Fibroblast of villous mesenchyme (primary cell): ENCODE data around the gene U2AF2. TPM values are rescaled to one million over a fixed set of nuclear protein-coding genes. Genes with fewer than 3 reads are reported as not detected.

Experiments
- DNase-seq: peaks from one replicate; pipeline ENCODE4 v3.0.0-alpha.2; 2010; ENCODE audit warnings: low read depth
- H3K4me3 ChIP-seq: 2 replicates; pipeline ENCODE4 v1.5.1; 2011; ENCODE audit warnings: low read depth, mild to moderate bottlenecking, low read length
- total RNA-seq: library from RNA; depleted of rRNA; stranded (reverse); fragments of >200 nt; gene quantifications from 2 replicates; pipeline ENCODE4 v1.2.3, GENCODE V29; 2012
- TF ChIP-seq, protein P1 (sequence below): IDR thresholded peaks from 2 replicates; pipeline ENCODE4 v1.5.1; 2012; ENCODE audit warnings: low read depth, mild to moderate bottlenecking, low read length; ENCODE audit not compliant: insufficient read depth

Gene U2AF2
- total RNA-seq, 1 donor = 111 TPM

- DNase-seq = no peak
- TF ChIP-seq, protein P1, sequence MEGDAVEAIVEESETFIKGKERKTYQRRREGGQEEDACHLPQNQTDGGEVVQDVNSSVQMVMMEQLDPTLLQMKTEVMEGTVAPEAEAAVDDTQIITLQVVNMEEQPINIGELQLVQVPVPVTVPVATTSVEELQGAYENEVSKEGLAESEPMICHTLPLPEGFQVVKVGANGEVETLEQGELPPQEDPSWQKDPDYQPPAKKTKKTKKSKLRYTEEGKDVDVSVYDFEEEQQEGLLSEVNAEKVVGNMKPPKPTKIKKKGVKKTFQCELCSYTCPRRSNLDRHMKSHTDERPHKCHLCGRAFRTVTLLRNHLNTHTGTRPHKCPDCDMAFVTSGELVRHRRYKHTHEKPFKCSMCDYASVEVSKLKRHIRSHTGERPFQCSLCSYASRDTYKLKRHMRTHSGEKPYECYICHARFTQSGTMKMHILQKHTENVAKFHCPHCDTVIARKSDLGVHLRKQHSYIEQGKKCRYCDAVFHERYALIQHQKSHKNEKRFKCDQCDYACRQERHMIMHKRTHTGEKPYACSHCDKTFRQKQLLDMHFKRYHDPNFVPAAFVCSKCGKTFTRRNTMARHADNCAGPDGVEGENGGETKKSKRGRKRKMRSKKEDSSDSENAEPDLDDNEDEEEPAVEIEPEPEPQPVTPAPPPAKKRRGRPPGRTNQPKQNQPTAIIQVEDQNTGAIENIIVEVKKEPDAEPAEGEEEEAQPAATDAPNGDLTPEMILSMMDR = no peak
- H3K4me3 ChIP-seq = peak overlapping the region; percentile 76
Measured at GRCh38 chr19:55625004-55625326, 29.9 kb upstream of the U2AF2 start.

DNA sequence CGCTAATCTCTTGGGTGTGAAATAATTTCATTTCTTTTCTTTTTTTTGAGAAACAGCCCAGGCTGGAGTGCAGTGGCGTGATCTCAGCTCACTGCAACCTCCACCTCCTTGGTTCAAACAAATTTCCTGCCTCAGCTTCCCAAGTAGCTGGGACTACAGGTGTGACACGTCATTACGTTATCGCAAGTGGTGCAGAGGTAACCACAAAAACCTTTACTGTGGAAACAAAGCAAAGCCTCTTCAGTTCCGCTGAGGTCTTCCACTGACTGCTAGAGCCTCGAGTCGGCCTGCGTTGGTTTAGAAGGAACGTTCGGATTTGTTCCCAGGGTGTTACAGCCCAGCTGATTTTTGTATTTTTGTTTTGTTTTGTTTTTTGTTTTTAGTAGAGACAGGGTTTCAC lies 28.5 kb upstream of the U2AF2 start:
- H3K4me3 ChIP-seq = no peak overlapping the region
- TF ChIP-seq, protein P1 = no peak
- DNase-seq = no peak

- no peak overlapping the region for H3K4me3 ChIP-seq
- TF ChIP-seq, protein P1 = peak; percentile 82
- DNase-seq = peak; percentile 97
Measured at GRCh38 chr19:55632463-55632834, 22.4 kb upstream of the U2AF2 start.

DNA sequence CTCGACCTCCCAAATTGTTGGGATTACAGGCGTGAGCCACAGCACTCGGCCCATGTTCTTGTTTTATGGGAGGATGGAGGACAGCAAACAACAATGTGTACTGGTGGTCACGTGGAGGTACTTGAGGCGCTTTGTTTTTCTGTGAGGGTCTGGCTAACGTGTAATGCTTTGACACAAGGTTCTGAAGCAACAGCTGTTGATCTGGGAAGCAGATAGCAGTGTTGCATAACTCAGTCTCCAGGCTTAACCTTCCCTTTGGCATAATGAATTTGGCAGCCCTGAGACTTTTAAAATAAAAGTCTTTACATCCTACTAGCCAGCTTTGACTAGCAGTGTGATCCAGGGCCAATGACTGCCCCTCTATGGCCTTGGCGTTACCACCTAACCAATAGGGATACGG lies 21.0 kb upstream of the U2AF2 start:
- TF ChIP-seq, protein P1 = no peak

DNA sequence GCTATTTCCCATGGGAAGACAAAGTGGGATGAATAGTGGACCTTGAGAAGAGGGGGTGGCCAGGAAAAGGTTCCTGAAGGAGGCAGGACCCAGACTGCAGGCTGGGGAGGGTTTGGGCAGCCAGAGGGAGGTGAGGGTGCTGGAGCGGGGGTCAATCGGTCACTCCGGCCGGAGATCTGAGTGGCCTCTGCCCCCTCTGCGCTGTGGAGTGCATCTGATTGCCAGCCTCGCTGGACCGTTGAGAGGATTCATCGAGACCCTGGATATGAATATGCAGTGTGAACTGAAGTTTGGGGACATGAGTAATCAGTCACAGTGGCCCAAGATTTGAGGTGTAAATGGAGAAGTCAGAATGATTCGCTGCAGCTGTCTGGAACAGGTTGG lies 19.5 kb upstream of the U2AF2 start:
- no peak for DNase-seq
- H3K4me3 ChIP-seq = peak overlapping the region; percentile 98

More for the DNA sequence above, 21.0 kb upstream of the U2AF2 start:
- peak; percentile 74 for DNase-seq
- no peak overlapping the region for H3K4me3 ChIP-seq

GRCh38 chr19:55635856-55636440 lies 18.9 kb upstream of the U2AF2 start:
- H3K4me3 ChIP-seq = peak overlapping the region; percentile 98
- TF ChIP-seq, protein P1 = no peak
- no peak for DNase-seq

More for the DNA sequence above, 19.5 kb upstream of the U2AF2 start:
- TF ChIP-seq, protein P1 = no peak

- TF ChIP-seq, protein P1 = no peak
- no peak overlapping the region for H3K4me3 ChIP-seq
- no peak for DNase-seq
Measured at GRCh38 chr19:55636723-55637122, 18.1 kb upstream of the U2AF2 start.
